AG04449 (cell line): ENCODE data around the gene APBA2.
A peak's percentile ranks its signal among the peaks of the same experiment; 100 is the strongest.

Source experiments
- CTCF ChIA-PET: fragments of 350-600 bp; formaldehyde crosslinking; extraction: SDS; loops from one replicate; lab custom pipeline; 2021; ENCODE audit warnings: antibody characterized with exemption; lab: Yijun Ruan, JAX
- POLR2A ChIA-PET: fragments of 400-600, 350-600 bp; formaldehyde crosslinking; extraction: SDS; loops from one replicate; lab custom pipeline; 2020; ENCODE audit warnings: antibody characterized with exemption, inconsistent platforms; lab: Yijun Ruan, JAX
- DNase-seq: peaks from one replicate; pipeline ENCODE4 v3.0.0-alpha.2; 2010; ENCODE audit warnings: low read depth, low spot score
- H3K4me3 ChIP-seq: 2 replicates; pipeline ENCODE4 v1.5.1; 2011; ENCODE audit warnings: low read depth, mild to moderate bottlenecking, control low read depth, low read length
- CTCF ChIP-seq: IDR thresholded peaks from one replicate; pipeline ENCODE4 v1.5.1; 2011; ENCODE audit warnings: mild to moderate bottlenecking, moderate library complexity, low read length, control low read depth, inconsistent platforms; ENCODE audit not compliant: insufficient read depth; ENCODE audit errors: missing control alignments

The APBA2 gene

DNA sequence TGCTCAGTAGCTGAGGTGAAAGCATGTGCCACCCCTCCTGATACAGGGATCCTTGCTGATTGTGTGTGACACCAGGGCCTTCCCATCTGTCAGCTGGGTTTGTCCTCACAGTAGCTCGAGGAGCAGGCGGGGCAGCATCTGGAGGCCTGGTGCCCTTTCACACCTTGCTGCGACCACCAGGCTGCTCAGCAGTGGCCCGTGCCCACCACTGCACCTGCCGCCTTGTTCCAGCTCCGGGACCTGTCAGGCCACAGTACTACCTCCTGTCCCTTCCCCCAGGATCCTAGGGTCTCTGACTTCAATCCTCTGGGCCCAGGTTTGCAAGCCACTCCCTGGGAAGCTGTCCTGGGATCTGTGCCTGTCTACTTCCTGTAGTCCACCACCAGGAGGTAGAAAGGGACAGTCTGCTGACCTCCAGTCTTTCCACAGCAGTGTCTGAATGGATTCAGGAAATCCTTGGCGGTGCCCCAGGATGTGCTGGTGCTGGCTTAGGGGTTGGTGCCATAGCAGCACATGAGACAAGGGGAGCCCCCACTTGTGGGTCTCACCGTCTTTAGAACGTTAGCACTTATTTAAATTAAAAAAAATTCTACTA lies 27.5 kb downstream of the APBA2 start:
- CTCF ChIA-PET = interaction anchor here (0.6 to 3.7 kb wide), 4 partner anchors 8 to 190 kb away, joined by 3 to 20 read pairs (median 6); no protein-coding TSS in a partner anchor

DNA sequence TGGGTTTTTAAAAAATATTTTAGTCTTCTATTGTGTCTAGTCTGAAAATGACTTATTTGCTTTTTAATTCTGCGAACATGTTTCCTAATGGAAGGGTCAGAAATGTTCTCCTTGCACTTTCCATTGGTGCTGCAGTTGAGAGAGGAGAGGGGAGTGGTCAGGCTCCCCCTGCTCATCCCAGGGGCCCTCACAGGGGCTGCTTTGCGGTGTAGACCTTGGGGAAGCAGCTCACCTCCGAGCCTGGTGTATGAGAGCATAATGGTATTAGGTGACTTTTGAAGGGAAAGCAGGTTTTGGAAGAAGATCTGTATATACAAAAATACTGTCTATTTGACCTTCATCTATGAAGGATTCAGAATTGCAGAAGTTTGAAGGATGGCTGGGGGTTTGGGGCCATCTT lies 28.3 kb downstream of the APBA2 start:
- H3K4me3 ChIP-seq = no peak overlapping the region
- TF ChIP-seq CTCF = no peak
- ChIA-PET CTCF (interaction anchor here (0.6 to 3.7 kb wide), 2 partner anchors 106 to 189 kb away, joined by 3 to 20 read pairs; no protein-coding TSS in a partner anchor), POLR2A (no interaction called here)
- no peak for DNase-seq

More for the DNA sequence above, 27.5 kb downstream of the APBA2 start:
- H3K4me3 ChIP-seq = no peak overlapping the region
- DNase-seq = no peak
- TF ChIP-seq CTCF = peak; percentile 16
- POLR2A ChIA-PET = no interaction called here

- no peak overlapping the region for H3K4me3 ChIP-seq
- no peak for DNase-seq
- ChIA-PET POLR2A (no interaction called here), CTCF (interaction anchor here (3.7 kb wide), 1 partner anchor 189 kb away, joined by 20 read pairs; no protein-coding TSS in a partner anchor)
- no peak for TF ChIP-seq CTCF
Measured at GRCh38 chr15:28914483-28915023, 28.8 kb downstream of the APBA2 start.

DNA sequence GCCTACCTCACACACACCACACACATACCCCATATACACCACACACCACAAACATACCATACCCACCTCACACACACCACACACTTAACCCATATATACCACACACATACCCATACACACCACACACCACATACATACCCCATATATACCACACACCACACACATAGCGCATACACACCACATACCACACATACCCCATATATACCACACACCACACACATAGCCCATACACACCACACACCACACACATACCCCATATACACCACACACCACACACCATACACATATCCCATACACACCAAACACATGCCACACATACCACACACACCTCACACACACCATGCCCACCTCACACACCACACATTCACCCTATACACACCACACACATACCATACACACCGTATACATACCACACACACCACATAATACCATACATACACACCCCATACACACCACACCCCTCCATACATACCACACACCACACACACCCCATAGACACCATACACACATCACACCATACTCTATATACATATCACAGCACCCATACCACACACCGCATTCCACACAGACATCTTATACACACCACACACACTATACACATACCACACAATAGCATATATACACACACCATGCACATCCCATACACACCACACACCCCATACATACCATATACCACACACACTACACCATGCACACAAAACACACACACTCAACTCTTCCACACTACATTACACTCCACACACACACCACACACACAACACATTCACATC lies 29.5 kb downstream of the APBA2 start:
- no peak for DNase-seq
- ChIA-PET POLR2A (no interaction called here), CTCF (no interaction called here)
- no peak overlapping the region for H3K4me3 ChIP-seq
- no peak for TF ChIP-seq CTCF

DNA sequence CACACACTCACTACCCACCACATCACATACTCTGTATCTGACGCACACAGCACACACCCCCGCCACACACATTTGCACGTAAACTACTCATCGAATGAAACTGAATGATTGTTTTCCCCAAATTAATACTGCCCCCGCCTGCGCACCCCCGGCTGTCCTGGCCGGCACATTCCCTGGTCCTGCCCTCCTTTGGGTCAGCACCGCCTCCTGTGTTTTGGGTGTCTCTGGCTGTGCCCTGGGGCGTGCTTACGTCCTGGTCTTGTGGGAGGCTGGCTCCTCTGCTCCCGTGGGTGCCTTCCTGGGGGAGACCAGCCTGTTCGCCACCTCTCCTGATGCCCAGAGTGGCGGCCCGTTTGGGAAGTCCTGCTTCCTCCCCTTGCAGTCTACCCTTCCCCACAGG lies 30.2 kb downstream of the APBA2 start:
- POLR2A ChIA-PET = no interaction called here
- CTCF ChIA-PET = no interaction called here
- no peak for DNase-seq
- no peak overlapping the region for H3K4me3 ChIP-seq
- TF ChIP-seq CTCF = no peak

DNA sequence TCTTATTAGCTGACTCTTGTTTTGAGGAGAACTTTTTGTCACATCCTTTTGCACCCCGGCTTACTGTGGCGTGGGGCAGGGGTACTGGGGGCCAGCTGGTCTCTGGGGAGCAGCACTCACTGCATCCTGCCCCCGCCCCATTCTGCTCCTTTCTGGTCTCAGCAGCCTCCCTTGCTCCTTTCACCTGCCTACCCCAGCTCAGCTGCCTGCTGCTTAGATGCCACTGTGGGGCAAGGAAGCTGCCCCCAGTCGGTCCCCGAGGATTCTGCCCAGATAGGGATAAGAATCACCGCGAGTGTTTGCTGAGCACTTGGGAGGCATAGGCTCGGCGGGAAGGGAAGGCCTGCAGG lies 32.0 kb downstream of the APBA2 start:
- no peak for DNase-seq
- TF ChIP-seq CTCF = no peak
- ChIA-PET POLR2A (no interaction called here), CTCF (interaction anchor here (1.1 kb wide), 1 partner anchor 186 kb away, joined by 3 read pairs; no protein-coding TSS in a partner anchor)
- no peak overlapping the region for H3K4me3 ChIP-seq
